OCI-LY7 (cell line): ENCODE data around the gene EYA2. TPM values are rescaled to one million over a fixed set of nuclear protein-coding genes. Genes with fewer than 3 reads are reported as not detected.

Experiments
- BruUV-seq: library from RNA; stranded (reverse); fragments of 400-500 nt; replicated peaks from 2 replicates; lab custom pipeline; 2021; lab: Mats Ljungman, UMichigan
- CTCF ChIA-PET: fragments of 300-600 bp; sonication (Branson Sonifier 250); formaldehyde crosslinking; loops from one replicate; lab custom pipeline; 2022; ENCODE audit warnings: antibody characterized with exemption; ENCODE audit not compliant: unreplicated experiment; lab: Charles Lee
- POLR2A ChIA-PET: fragments of 300-600 bp; sonication (Branson Sonifier 250); formaldehyde crosslinking; loops from one replicate; lab custom pipeline; 2022; ENCODE audit warnings: antibody characterized with exemption; lab: Charles Lee
- DNase-seq: peaks from one replicate; pipeline ENCODE4 v3.0.0-alpha.2; 2015; ENCODE audit warnings: low spot score
- H2AFZ ChIP-seq: fragments of 200-600 bp; sonication (generic), shearing (Covaris generic); 2 replicates; pipeline ENCODE4 v1.6.1; 2014; ENCODE audit warnings: mild to moderate bottlenecking, antibody characterized with exemption, low read length, moderate library complexity
- H3K27ac ChIP-seq: fragments of 200-600 bp; sonication (generic); 2 replicates; pipeline ENCODE4 v1.5.1; 2014; ENCODE audit warnings: mixed run types, low read depth, mild to moderate bottlenecking, moderate library complexity, low read length, inconsistent platforms; ENCODE audit not compliant: poor library complexity, severe bottlenecking
- H3K36me3 ChIP-seq: fragments of 200-600 bp; sonication (generic); 2 replicates; pipeline ENCODE4 v1.6.1; 2014; ENCODE audit warnings: mild to moderate bottlenecking, antibody characterized with exemption, low read length, moderate library complexity, mixed read lengths; ENCODE audit not compliant: insufficient read depth
- H3K4me1 ChIP-seq: fragments of 200-600 bp; sonication (generic); 2 replicates; pipeline ENCODE4 v1.5.1; 2014; ENCODE audit warnings: mild to moderate bottlenecking, low read length; ENCODE audit not compliant: insufficient read depth, poor library complexity, severe bottlenecking
- H3K4me2 ChIP-seq: fragments of 200-600 bp; sonication (generic); 2 replicates; pipeline ENCODE4 v1.6.1; 2014; ENCODE audit warnings: mild to moderate bottlenecking, low read length
- H3K4me3 ChIP-seq: fragments of 200-600 bp; sonication (generic); 2 replicates; pipeline ENCODE4 v1.5.1; 2014; ENCODE audit warnings: mild to moderate bottlenecking, low read depth, low read length; ENCODE audit not compliant: poor library complexity, severe bottlenecking
- H3K79me2 ChIP-seq: fragments of 200-600 bp; sonication (generic); 2 replicates; pipeline ENCODE4 v1.6.1; 2016; ENCODE audit warnings: low read depth, mild to moderate bottlenecking, low read length, moderate library complexity, mixed read lengths; ENCODE audit not compliant: insufficient read depth
- H3K9me2 ChIP-seq: fragments of 200-600 bp; sonication (generic); 2 replicates; pipeline ENCODE4 v1.6.1; 2016; ENCODE audit warnings: mild to moderate bottlenecking, low read length, mixed read lengths; ENCODE audit not compliant: insufficient read depth
- H3K9me3 ChIP-seq: fragments of 200-600 bp; sonication (generic); 2 replicates; pipeline ENCODE4 v1.6.1; 2014; ENCODE audit warnings: mild to moderate bottlenecking, mixed run types, low read length, mixed read lengths
- H4K20me1 ChIP-seq: fragments of 200-600 bp; sonication (generic); 2 replicates; pipeline ENCODE4 v1.6.1; 2014; ENCODE audit warnings: mild to moderate bottlenecking, antibody characterized with exemption, low read length, moderate library complexity, mixed read lengths; ENCODE audit not compliant: insufficient read depth
- CTCF ChIP-seq: fragments of 200-600 bp; sonication (generic); conservative IDR thresholded peaks from 2 replicates; pipeline ENCODE4 v1.5.1; 2014; ENCODE audit warnings: mild to moderate bottlenecking, antibody characterized with exemption, low read length, moderate library complexity, mixed read lengths
- EZH2phosphoT487 ChIP-seq: fragments of 200-600 bp; sonication (generic); IDR thresholded peaks from 2 replicates; pipeline ENCODE4 v1.6.1; 2018; ENCODE audit warnings: low read depth, borderline replicate concordance, mild to moderate bottlenecking, mixed run types, antibody characterized with exemption, low read length, moderate library complexity, mixed read lengths
- intact Hi-C: fragments of 100-400 bp; cut with micrococcal nuclease; formaldehyde crosslinking; loops from one replicate; pipeline ENCODE4 v1.10.0; 2022; ENCODE audit not compliant: unreplicated experiment
- total RNA-seq, 2 experiments: library from RNA; depleted of rRNA in 1 of 2; stranded (reverse); fragments of >200 nt in 1 of 2; shearing (Covaris generic) in 1 of 2; gene quantifications; 2 replicates each; pipeline ENCODE4 v1.2.3, GENCODE V29; 2014 to 2022

Gene EYA2
- total RNA-seq, 2 experiments from 2014 or later, result not detected

DNA sequence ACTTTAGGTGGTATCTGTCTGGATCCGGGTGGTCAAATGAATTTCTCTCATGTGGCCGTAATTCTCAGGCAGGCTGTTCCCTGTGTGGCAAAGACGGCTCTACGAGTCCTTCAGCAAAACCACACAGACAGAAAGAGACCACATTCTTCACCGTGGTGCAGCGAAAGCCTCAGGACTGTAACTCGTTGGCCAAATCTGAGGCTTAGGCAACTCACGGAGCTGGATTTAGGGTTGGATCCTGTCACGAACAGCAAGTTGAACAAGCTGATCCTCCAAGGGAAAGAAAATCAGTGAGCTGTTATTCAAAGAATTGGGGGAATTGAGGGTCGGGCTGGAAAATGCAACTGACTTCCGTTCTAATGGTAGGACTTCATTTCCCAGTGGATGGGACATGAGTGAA is 294.4 kb downstream of the EYA2 start:
- H3K4me3 ChIP-seq, result no peak overlapping the region
- H3K9me2 ChIP-seq, result no peaks in the 10 kb centered on the region
- BruUV-seq, result no TSS peak
- no peak overlapping the region for H2AFZ ChIP-seq
- H3K4me2 ChIP-seq, result no peak overlapping the region
- no peak overlapping the region for H3K27ac ChIP-seq
- no peak for TF ChIP-seq EZH2phosphoT487
- TF ChIP-seq CTCF, result no peak
- no peaks in the 10 kb centered on the region for H3K4me1 ChIP-seq
- H3K36me3 ChIP-seq, result no peaks in the 10 kb centered on the region
- POLR2A ChIA-PET, result no interaction called here
- H3K9me3 ChIP-seq, result no peaks in the 10 kb centered on the region
- H4K20me1 ChIP-seq, result no peaks in the 10 kb centered on the region
- intact Hi-C loops, result no loop called here
- H3K79me2 ChIP-seq, result no peaks in the 10 kb centered on the region
- no peak for DNase-seq
- CTCF ChIA-PET, result no interaction called here

GRCh38 chr20:47191074-47191673 is 296.5 kb downstream of the EYA2 start:
- no peaks in the 10 kb centered on the region for H3K9me2 ChIP-seq
- no peaks in the 10 kb centered on the region for H3K79me2 ChIP-seq
- H2AFZ ChIP-seq, result no peak overlapping the region
- H3K36me3 ChIP-seq, result no peaks in the 10 kb centered on the region
- H3K9me3 ChIP-seq, result no peaks in the 10 kb centered on the region
- intact Hi-C loops, result no loop called here
- no TSS peak for BruUV-seq
- no peaks in the 10 kb centered on the region for H4K20me1 ChIP-seq
- no peaks in the 10 kb centered on the region for H3K4me1 ChIP-seq
- no peak overlapping the region for H3K4me2 ChIP-seq
- CTCF ChIA-PET, result no interaction called here
- no peak for DNase-seq
- POLR2A ChIA-PET, result interaction anchor here (0.6 kb wide), 1 partner anchor 218 kb away, joined by 4 read pairs; no protein-coding TSS in a partner anchor
- H3K27ac ChIP-seq, result no peak overlapping the region
- TF ChIP-seq EZH2phosphoT487, result no peak
- no peak for TF ChIP-seq CTCF
- H3K4me3 ChIP-seq, result no peak overlapping the region

- no peaks in the 10 kb centered on the region for H4K20me1 ChIP-seq
- H3K79me2 ChIP-seq, result no peaks in the 10 kb centered on the region
- POLR2A ChIA-PET, result interaction anchor here (1.1 kb wide), 1 partner anchor 22 kb away, joined by 3 read pairs; no protein-coding TSS in a partner anchor
- intact Hi-C loops, result no loop called here
- H3K4me1 ChIP-seq, result peaks cover 4% of the 10 kb centered on the region
- H3K27ac ChIP-seq, result no peak overlapping the region
- TF ChIP-seq EZH2phosphoT487 (no peak), CTCF (no peak)
- no peaks in the 10 kb centered on the region for H3K36me3 ChIP-seq
- CTCF ChIA-PET, result no interaction called here
- H3K9me3 ChIP-seq, result no peaks in the 10 kb centered on the region
- no peak overlapping the region for H3K4me3 ChIP-seq
- H2AFZ ChIP-seq, result no peak overlapping the region
- no peak for DNase-seq
- no peak overlapping the region for H3K4me2 ChIP-seq
- no peaks in the 10 kb centered on the region for H3K9me2 ChIP-seq
- no TSS peak for BruUV-seq
Observed at GRCh38 chr20:47191956-47192355, 297.3 kb downstream of the EYA2 start.
